GM12891 (cell line): ENCODE data around the gene PALD1.

ENCODE experiments used
- DNase-seq: peaks from one replicate; pipeline ENCODE4 v3.0.0; 2011; ENCODE audit warnings: low spot score; ENCODE audit not compliant: insufficient read length
- FAIRE-seq: peaks from 2 replicates; lab custom pipeline; 2011; peaks lifted over from hg19 to GRCh38; lab: Jason Lieb, UNC
- PAX5 ChIP-seq: IDR thresholded peaks from 2 replicates; pipeline ENCODE4 v1.6.1; 2011; ENCODE audit warnings: low read length, moderate library complexity, mild to moderate bottlenecking; ENCODE audit not compliant: insufficient read depth, severe bottlenecking
- POLR2A ChIP-seq: IDR thresholded peaks from 2 replicates; pipeline ENCODE4 v1.6.1; 2011; ENCODE audit warnings: low read depth, low read length, control low read depth
- POLR2AphosphoS5 ChIP-seq: IDR thresholded peaks from 2 replicates; pipeline ENCODE4 v1.6.1; 2011; ENCODE audit warnings: low read depth, low read length, control low read depth
- POU2F2 ChIP-seq: IDR thresholded peaks from 2 replicates; pipeline ENCODE4 v1.6.1; 2011; ENCODE audit warnings: low read depth, mild to moderate bottlenecking, control low read depth, low read length, moderate library complexity
- SPI1 ChIP-seq: IDR thresholded peaks from 2 replicates; pipeline ENCODE4 v1.6.1; 2011; ENCODE audit warnings: low read depth, low read length, control low read depth
- TAF1 ChIP-seq: IDR thresholded peaks from 2 replicates; pipeline ENCODE4 v1.6.1; 2011; ENCODE audit warnings: low read depth, low read length, control low read depth

The PALD1 gene

GRCh38 chr10:70458329-70459060 is 20.1 kb upstream of the PALD1 start:
- DNase-seq, result no peak
- FAIRE-seq, result no peak
- no peak for TF ChIP-seq POU2F2
- no peak for TF ChIP-seq PAX5
- TF ChIP-seq POLR2A, result no peak
- TF ChIP-seq POLR2AphosphoS5, result no peak

GRCh38 chr10:70459061-70459773 is 19.4 kb upstream of the PALD1 start:
- TF ChIP-seq PAX5 (no peak), SPI1 (0 out of 2 replicates have a peak, but pooled peaks have one; percentile 13)
- FAIRE-seq, result no peak
- DNase-seq, result no peak

GRCh38 chr10:70459774-70460490 is 18.6 kb upstream of the PALD1 start:
- DNase-seq (no peak), FAIRE-seq (no peak)
- TF ChIP-seq POLR2AphosphoS5, result no peak
- no peak for TF ChIP-seq TAF1
- TF ChIP-seq POLR2A, result no peak
- no peak for TF ChIP-seq POU2F2
- TF ChIP-seq SPI1, result no peak
- no peak for TF ChIP-seq PAX5

- peak; percentile 96 for FAIRE-seq
- peak; percentile 65 for DNase-seq
- no peak for TF ChIP-seq POLR2A
- no peak for TF ChIP-seq PAX5
- 0 out of 2 replicates have a peak, but pooled peaks have one; percentile 31 for TF ChIP-seq POU2F2
- no peak for TF ChIP-seq POLR2AphosphoS5
These were observed 16.9 kb upstream of the PALD1 start for GRCh38 chr10:70461397-70462348.

GRCh38 chr10:70462349-70462984 is 16.1 kb upstream of the PALD1 start:
- no peak for DNase-seq
- no peak for FAIRE-seq
- TF ChIP-seq POU2F2 (no peak), POLR2A (no peak), PAX5 (no peak), TAF1 (no peak), SPI1 (no peak), POLR2AphosphoS5 (no peak)

GRCh38 chr10:70465278-70465677 is 13.3 kb upstream of the PALD1 start:
- TF ChIP-seq TAF1 (no peak), POLR2A (no peak), PAX5 (no peak), POU2F2 (no peak), SPI1 (no peak), POLR2AphosphoS5 (no peak)
- DNase-seq, result no peak
- no peak for FAIRE-seq

GRCh38 chr10:70465832-70466231 is 12.7 kb upstream of the PALD1 start:
- FAIRE-seq (no peak), DNase-seq (no peak)
- TF ChIP-seq PAX5 (no peak), POU2F2 (no peak), POLR2A (no peak), POLR2AphosphoS5 (no peak)

GRCh38 chr10:70466951-70467350 is 11.6 kb upstream of the PALD1 start:
- FAIRE-seq (no peak), DNase-seq (no peak)
- TF ChIP-seq POLR2AphosphoS5 (no peak), SPI1 (no peak), PAX5 (no peak), POU2F2 (no peak), TAF1 (no peak), POLR2A (no peak)
